OCI-M2 (cell line): ENCODE data around the gene SLBP.

Source experiments
- DNase-seq: peaks from one replicate; lab custom pipeline; 2025; ENCODE audit not compliant: unreplicated experiment; lab: John Stamatoyannopoulos, UW

SLBP gene

GRCh38 chr4:1656132-1656531 lies 56.0 kb downstream of the SLBP start:
- no peak for DNase-seq

- DNase-seq: no peak
Observed at GRCh38 chr4:1655676-1656075, 56.4 kb downstream of the SLBP start.

GRCh38 chr4:1655081-1655480 lies 57.0 kb downstream of the SLBP start:
- DNase-seq: no peak

GRCh38 chr4:1654216-1654955 lies 57.7 kb downstream of the SLBP start:
- DNase-seq: no peak

GRCh38 chr4:1653776-1654175 lies 58.3 kb downstream of the SLBP start:
- DNase-seq: no peak

GRCh38 chr4:1652088-1652487 lies 60.0 kb downstream of the SLBP start:
- no peak for DNase-seq

GRCh38 chr4:1651609-1652008 lies 60.5 kb downstream of the SLBP start:
- no peak for DNase-seq

GRCh38 chr4:1648962-1649361 lies 63.2 kb downstream of the SLBP start:
- no peak for DNase-seq

GRCh38 chr4:1647432-1647831 lies 64.7 kb downstream of the SLBP start:
- no peak for DNase-seq

GRCh38 chr4:1646690-1647089 lies 65.4 kb downstream of the SLBP start:
- DNase-seq: no peak

- DNase-seq: no peak
Observed at GRCh38 chr4:1644891-1645657, 67.0 kb downstream of the SLBP start.

GRCh38 chr4:1643971-1644735 lies 68.0 kb downstream of the SLBP start:
- DNase-seq: no peak
